ENCODE measurements around the gene ERC1. TPM values are rescaled to one million over a fixed set of nuclear protein-coding genes. Genes with fewer than 3 reads are reported as not detected.

Gene ERC1
- total and polyA plus RNA-seq, 9 of the 15 experiments (the other 6 are each of a cell fraction or from before 2014, with no cell fraction given), result 0.74 to 11.8 (median 4.8) TPM

GRCh38 chr12:1509413-1510052, 518.5 kb downstream of the ERC1 start:
- H3K9me1 ChIP-seq (ENCODE audit: control insufficient read depth, insufficient read depth, low read length), result no peaks in the 10 kb centered on the region
- DNase-seq (ENCODE audit: extremely low read depth in 1 of 4, low spot score in 3 of 4), result no peak
- H3K4me1 ChIP-seq (replicated peaks in 1 of 2; ENCODE audit: control insufficient read depth in 2 of 2, insufficient read depth in 2 of 2, low read length in 2 of 2), result peaks cover 0 to 5% of the 10 kb centered on the region in 2 experiments; a peak in 2 of 5 replicates
- H3K79me2 ChIP-seq (ENCODE audit: control insufficient read depth, insufficient read depth, low read length), result no peaks in the 10 kb centered on the region
- no TSS peak for BruUV-seq (replicated peaks)
- intact Hi-C loops (cut with micrococcal nuclease) (loop anchor here (10.0 kb wide), 1 partner anchor 65 kb away; no protein-coding TSS in a partner anchor), in situ Hi-C loops (cut with MboI) (no loop called here)
- H3K36me3 ChIP-seq (ENCODE audit: control insufficient read depth, insufficient read depth, low read length), result no peaks in the 10 kb centered on the region
- no peaks in the 10 kb centered on the region for H3K9me3 ChIP-seq (replicated peaks; ENCODE audit: control insufficient read depth, insufficient read depth, low read depth, low read length)
- no peaks in the 10 kb centered on the region for H3K27me3 ChIP-seq (ENCODE audit: control insufficient read depth in 2 of 2, insufficient read depth in 2 of 2, low read length in 2 of 2)
- POLR2A ChIA-PET, result interaction anchor here (0.7 kb wide), 1 partner anchor 123 kb away, joined by 3 read pairs; no protein-coding TSS in a partner anchor
- H3K9ac ChIP-seq (ENCODE audit: insufficient read depth in 1 of 2, low read depth in 2 of 2, low read length in 2 of 2), result peak overlapping the region in 1 of 2 experiments; percentile 2; a peak in 2 of 4 replicates
- no peak overlapping the region for H3K4me2 ChIP-seq (ENCODE audit: insufficient read depth, low read length)
- ATAC-seq, result no peak
- no peaks in the 10 kb centered on the region for H4K20me1 ChIP-seq (replicated peaks; ENCODE audit: control insufficient read depth, insufficient read depth, low read length)
- WGBS (ENCODE audit: insufficient coverage, low coverage, missing lambda C conversion rate), result 71% methylated on average over 11 of the region's 14 CpGs
- FAIRE-seq, result no peak
- CTCF ChIA-PET (ENCODE audit: low intra/inter-chr PET ratio), result no interaction called here
- no peak overlapping the region for H3K4me3 ChIP-seq
- no peak overlapping the region for H3K27ac ChIP-seq (ENCODE audit: extremely low read depth, low read depth, low read length)
- no peak overlapping the region for H2AFZ ChIP-seq (ENCODE audit: low read depth, low read length)
- TF ChIP-seq NCOA6 (IDR thresholded peaks at IDR 0.05), result no peak
- TF ChIP-seq HMG20B (CRISPR knock-in tag; IDR thresholded peaks at IDR 0.05), result no peak
- no peak for TF ChIP-seq FUS (optimal IDR thresholded peaks at IDR 0.05; ENCODE audit: low read depth, low read length)
- TF ChIP-seq ZKSCAN1 (IDR thresholded peaks at IDR 0.05; ENCODE audit: low read depth, low read length), result no peak
- TF ChIP-seq EP400 (IDR thresholded peaks at IDR 0.05), result no peak
- no peak for TF ChIP-seq FOXK1 (CRISPR knock-in tag; IDR thresholded peaks at IDR 0.05; ENCODE audit: borderline replicate concordance)
- no peak for TF ChIP-seq ZHX1 (conservative IDR thresholded peaks at IDR 0.05; ENCODE audit: low read length)
- TF ChIP-seq TCF15 (CRISPR knock-in tag; IDR thresholded peaks at IDR 0.05), result no peak
- no peak for TF ChIP-seq RBM14 (IDR thresholded peaks at IDR 0.05; ENCODE audit: borderline replicate concordance, insufficient read depth, low read depth, low read length)
- no peak for TF ChIP-seq ZNF124 (CRISPR knock-in tag; IDR thresholded peaks at IDR 0.05)
- TF ChIP-seq TFAM (CRISPR knock-in tag; conservative IDR thresholded peaks at IDR 0.05), result no peak
- no peak for TF ChIP-seq THRB (CRISPR knock-in tag; conservative IDR thresholded peaks at IDR 0.05)
- no peak for TF ChIP-seq COPS2 (conservative IDR thresholded peaks at IDR 0.05)
- no peak for TF ChIP-seq RCOR1 (IDR thresholded peaks at IDR 0.05; ENCODE audit: borderline replicate concordance in 1 of 2, low read depth in 2 of 2, low read length in 2 of 2)
- TF ChIP-seq ZNF655 (CRISPR knock-in tag; IDR thresholded peaks at IDR 0.05), result no peak

Measured in K562 (cell line).